NCI-H1092 (cell line): ENCODE results near the gene RIOK2.
"Not testable (repeated sequence)": the region's sequence is repeated elsewhere in the genome, so short reads cannot be mapped to it uniquely, and the experiment has no call there.

Experiments
- DNase-seq: peaks from one replicate; lab custom pipeline; 2025; lab: John Stamatoyannopoulos, UW

The RIOK2 gene

DNA sequence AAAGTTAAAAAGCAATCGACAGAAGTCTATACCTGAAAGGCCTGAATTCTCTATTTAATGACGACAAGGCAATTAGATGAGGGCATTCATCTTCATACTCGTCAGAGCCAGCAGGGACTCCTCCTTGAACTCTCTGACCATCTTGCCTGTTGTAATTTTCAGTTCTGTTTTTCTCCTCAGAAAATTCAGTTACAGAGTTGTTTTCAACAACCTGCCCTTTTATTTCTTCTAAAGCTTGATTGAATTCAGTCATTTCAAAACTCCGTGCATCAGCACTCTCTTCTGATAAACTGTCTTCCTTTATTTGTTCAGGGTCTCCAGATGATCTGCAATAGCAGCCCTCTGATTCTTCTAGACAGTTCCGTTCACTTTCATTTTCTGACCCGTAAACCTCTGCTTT lies 15.6 kb downstream of the RIOK2 start:
- no peak for DNase-seq

DNA sequence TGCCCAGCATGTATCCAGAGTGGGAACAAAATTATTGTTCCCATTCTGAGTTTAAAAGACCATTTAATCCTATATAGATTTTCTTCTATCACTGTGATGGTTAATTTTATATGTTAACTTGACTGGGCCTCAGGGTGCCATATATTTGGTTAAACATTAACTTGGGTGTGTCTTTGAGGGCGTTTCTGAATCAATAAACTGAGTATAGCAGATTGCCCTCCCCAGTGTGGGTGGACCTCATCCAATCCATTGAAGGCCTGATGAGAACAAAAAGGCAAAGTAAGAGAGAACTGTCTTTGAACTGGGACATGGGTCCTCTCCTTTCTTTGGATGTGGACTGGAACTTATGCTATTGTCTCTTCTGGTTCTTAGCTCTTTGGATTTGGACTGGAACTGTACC lies 17.3 kb downstream of the RIOK2 start:
- DNase-seq: no peak

DNA sequence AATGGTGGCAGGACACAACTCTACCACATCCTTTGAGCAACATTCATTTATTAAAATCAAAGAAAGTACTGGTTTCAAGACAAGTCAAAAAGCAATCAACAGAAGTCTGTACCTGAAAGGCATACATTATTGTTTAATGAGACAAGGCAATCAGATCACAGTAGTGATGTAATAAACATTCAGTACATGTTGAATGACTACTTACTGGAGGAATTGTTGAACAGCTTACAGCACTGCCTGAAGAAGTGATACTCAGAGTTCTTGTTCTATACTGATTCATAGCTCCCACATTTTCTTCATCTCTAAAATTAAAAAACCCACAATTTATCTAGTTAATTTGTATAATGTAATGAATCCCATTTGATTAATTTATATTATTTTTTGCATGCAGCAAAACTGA lies 18.2 kb downstream of the RIOK2 start:
- DNase-seq: no peak

DNA sequence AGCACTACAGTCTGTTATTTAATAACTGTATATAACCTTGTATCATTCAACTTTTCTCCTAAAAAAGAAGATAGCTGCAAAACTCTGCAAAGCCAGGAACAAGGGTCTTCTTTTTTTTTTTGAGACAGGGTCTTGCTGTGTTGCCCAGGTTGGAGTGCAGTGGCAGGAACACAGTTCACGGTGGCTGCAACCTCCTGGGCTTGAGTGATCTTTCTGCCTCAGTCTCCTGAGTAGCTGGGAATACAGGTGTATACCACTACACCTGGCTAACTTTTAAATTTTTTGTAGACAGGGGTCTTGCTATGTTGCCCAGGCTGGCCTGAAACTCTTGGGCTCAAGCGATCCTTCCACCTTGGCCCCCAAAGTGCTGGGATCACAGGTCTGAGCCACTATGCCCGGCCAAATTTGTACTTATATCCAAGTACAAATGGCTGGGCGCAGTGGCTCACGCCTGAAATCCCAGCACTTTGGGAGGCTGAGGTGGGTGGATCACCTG lies 19.2 kb downstream of the RIOK2 start:
- no peak for DNase-seq

DNA sequence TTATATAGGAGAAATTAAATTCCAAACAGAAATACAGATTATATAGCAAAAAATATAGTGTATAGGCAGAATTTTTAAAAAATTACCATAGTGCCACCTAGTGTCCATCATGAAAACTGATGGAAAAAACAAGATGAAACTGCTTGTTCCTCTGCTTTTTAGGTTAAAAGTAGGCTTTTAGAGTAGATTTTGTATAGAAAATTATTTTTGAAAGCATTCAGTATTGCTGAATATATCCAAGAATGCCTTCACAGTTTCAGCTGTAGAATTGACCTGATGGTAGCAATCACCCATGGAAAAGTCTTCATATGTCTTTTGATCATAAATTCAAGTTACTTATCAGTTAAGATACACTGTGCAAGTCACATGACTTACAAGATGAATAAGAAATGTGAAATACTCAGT lies 19.7 kb downstream of the RIOK2 start:
- DNase-seq: no peak

DNA sequence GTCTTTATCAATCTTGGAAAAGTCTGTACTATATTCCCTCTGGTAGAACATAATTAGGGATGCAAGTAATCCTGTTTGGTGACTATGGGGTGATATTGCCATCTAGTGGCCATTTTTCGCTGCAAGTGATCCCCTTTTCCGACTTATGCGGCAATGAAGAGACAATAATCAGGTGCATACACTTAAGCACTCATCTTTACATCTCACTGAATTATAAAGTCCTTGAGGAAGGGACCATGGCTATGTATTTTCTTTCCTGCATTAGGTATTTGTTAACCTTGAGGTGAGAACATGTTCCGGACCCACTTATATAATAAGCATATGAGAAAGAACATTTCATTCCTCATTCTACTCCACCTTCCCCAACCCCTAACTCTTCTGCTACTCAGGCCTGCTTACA lies 21.0 kb downstream of the RIOK2 start:
- DNase-seq: peak; percentile 27

DNA sequence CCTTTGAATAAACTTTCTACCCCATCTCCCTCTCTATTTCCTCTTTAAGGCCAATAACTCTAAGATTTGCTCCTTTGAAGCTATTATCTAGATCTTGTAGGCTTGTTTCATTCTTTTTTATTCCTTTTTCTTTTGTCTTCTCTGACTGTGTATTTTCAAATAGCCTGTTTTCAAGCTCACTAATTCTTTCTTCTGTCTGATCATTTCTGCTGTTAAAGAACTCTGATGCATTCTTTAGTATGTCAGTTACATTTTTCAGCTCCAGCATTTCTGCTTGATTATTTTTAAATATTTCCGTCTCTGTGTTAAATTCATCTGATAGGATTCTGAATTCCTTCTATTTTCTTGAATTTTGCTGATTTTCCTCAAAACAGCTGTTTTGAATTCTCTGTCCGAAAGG lies 25.4 kb downstream of the RIOK2 start:
- no peak for DNase-seq

DNA sequence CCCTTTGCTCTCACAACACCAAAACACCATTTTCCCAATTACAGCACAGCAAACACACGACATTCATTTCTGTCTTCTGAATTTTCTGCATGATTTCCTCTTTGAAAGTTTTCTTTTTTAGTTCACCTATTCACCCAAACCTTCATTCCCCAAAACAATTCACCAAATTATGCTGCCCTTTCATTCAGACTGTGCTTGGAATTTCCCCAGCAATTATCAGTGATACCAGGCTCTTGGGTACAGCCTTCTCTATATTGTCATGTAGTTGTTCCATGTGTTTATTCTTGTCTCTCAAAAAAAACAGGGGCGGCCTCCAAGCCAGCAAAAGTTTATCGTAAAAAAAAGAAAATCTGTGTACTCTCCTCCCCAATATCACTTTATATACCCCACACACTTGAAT lies 31.7 kb downstream of the RIOK2 start:
- DNase-seq: no peak

DNA sequence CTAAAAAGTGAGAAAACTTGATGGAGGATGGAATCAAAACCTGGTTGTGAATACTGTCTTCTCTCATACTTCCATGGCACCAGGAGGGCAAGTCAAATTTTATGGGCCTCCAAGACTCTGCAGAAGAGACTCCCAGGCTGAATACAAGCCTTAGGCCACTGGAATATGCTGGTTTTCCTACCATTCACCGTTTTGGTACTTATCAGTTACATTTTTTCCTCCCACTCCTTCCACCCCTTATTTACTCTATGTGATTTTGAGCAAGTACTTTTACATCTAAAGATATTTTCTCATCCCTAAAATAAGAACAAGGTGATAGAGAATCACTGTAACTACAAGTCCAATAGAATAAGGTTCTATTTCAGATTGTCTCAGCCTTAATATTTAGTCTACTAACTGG lies 32.6 kb downstream of the RIOK2 start:
- DNase-seq: no peak

DNA sequence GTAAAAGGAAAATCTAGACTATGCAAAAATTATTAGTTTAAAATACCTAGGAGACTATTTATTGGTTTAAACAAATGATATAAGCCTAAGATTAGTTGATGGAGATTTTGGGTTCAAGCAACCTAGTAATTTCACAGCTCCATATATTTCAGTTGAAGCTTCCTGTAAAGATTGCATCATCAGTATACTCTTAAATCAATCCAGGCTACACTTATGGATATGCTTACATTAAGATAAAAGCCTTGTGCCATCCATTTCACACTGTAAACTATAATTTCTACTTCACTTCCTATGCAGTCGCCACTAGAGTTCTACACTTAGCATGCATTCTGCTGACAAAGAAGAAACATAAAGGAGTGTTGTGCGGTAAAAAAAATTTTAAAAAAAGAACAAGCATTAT lies 33.3 kb downstream of the RIOK2 start:
- no peak for DNase-seq

DNA sequence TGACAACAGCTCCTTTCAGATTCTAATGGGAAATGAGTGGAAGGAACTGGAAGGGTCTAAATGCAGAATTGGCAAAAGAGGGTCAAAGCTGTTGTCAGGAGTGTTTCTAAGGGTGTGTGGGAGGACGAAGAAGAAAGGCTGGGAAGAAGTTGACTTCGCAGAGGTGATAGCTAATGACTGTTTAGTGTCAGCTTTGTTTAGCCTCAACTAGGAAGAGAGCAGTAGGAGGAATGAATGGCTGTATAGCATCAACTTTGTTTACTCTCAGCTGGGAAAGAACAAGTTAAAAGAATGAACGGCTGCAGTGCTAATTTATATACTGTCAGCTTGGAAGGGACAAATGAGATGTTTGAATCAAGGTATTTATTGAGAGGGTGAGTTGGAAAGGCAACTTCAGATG lies 34.8 kb downstream of the RIOK2 start:
- DNase-seq: no peak

DNA sequence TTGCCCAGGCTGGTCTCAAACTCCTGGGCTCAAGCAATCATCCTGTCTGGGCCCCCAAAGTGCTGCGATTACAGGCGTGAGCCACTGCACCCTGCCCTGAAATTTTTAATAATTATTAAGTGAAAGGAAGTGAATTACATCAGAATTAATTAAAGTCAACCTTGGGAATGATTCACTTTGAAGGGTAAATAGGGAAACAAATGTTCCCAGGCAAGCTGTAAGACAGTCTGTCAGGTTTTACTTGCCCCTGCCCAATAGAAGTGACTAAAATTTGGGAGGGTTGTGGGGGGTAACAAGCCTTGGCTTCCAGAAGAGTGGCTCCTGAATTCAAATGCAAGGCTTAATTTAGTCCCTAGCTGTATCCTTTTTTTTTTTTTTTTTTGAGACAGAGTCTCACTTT lies 39.3 kb downstream of the RIOK2 start:
- no peak for DNase-seq

DNA sequence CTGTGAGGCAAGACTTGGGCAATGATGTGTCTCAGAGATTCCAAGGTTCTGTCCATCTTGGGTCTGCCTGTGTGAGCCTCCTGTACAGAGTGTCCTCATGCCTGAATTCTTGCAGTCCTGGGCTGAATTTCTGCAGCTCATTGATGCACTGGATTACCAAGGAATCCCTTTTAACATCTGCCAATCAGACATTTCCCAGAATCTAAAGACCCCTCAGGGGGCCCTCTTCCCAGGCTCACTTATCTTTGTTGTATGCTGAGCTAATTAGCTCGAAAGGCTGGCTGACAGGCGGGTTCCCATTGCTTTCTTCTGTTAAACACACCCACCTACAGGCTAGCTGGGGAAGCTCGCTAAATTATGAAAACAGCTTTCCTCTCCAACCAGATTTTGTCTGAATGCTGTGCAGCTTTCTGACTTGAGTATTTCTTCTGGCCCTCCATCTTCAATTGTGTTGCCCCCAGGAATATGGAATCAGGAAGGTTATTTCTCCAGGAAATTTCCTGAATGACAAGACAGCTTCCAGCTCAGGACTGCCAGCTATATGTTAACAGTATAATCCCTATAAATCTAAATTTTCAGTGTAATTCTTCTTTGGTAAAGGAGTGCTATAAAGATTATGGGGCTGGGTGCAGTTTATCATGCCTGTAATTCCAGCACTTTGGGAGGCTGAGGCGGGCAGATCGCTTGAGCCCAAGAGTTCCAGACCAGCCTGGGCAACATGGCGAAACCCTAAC lies 40.4 kb downstream of the RIOK2 start, which contains the start of gene LIX1:
TSS of gene LIX1 (minus strand) at position 91 of the 734 bp plus-strand sequence. CDS start at position 56, 35 bp downstream.
- DNase-seq: peak; percentile 5

DNA sequence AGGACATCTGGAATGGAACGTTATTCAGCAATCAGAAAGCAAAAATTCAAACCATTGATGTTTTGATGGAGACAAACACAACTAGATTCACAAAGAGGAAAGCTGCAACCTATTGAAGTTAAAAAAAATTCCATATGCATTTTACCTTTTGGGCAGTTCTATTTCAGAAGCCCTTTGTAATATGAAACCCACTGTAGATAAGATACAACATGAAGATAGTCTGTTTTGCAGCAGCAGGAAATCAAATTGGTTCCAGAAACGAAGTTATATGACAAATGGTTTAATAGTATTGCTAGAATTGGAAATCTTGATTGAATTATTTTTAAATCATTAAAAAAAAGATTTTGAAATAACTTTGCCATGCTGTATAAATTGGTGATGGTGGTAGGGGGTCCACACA lies 41.5 kb downstream of the RIOK2 start:
- no peak for DNase-seq

DNA sequence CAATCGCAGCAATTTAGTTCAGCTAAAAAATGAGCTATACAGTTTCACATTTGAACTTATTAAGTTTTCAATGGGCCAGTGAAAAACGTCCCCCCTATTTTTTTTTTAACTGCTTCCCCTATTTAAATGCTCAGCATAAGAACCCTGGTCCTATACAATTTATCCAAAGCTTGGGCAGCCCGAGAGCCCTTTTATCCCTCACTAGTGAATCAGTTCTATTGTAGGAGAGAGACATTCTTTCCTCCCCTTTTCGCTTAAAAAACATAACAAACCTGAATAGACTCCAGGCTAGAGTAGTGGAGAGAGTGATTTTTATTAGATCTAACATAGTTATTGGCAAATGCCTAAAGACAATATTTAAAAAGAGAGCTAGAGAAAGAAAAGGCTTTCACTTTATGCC lies 42.0 kb downstream of the RIOK2 start:
- DNase-seq: no peak

DNA sequence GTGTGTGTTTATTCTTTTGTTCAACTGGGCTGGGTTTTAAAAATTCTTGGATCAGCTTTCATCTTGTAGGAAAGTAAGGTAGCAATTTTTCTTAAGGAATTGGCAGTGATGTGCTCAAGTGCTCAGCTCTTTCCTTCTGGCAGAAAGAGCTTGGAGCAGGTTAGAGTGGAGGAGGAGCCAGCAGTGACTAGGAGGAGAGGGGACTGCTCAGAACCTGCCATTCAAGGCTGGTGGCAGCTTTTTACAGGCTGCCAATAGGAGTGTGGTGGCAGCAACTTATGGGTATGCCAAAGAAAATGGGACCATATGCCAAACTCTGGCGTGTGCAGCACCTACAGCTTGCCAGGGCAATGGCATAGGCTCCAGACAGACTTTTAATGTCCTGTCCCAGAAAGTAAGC lies 42.8 kb downstream of the RIOK2 start:
- not testable (repeated sequence) for DNase-seq

DNA sequence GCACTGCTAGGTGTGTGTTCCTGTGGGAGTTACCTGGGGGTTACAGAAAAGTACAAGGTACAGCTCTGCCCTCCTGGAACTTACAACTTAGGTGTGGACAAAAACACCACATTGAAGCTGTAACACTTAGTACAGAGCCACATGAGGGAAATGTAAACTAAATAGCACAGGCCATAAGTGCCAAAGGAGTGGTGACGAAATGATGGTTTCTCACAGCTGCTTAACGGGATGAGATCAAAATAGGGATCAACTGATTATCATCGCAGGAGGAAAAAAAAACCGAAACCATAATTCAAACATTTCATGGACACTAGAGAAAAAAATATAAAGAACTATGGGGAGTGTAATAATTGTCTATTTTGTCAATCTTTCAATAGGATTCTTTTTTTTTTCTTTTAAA lies 46.6 kb downstream of the RIOK2 start:
- no peak for DNase-seq

DNA sequence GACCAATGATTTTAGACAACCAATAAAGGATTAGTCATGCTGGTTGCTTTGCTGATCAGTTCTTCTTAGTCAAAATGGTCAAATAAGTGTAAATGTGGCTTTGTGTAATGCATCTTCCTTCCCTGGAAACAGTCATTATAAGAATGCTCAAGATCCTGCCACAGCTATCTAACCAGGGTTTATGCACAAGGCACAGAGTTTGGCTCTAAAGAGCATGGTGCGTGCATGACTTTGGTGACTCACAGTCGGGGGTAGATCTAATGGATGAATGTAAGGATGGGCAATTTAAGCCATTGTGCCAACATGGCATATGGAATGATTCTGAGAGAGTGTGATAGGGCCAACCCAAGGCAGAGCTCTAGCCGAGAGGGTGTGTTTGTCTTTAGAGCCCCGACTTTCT lies 47.2 kb downstream of the RIOK2 start:
- DNase-seq: no peak

DNA sequence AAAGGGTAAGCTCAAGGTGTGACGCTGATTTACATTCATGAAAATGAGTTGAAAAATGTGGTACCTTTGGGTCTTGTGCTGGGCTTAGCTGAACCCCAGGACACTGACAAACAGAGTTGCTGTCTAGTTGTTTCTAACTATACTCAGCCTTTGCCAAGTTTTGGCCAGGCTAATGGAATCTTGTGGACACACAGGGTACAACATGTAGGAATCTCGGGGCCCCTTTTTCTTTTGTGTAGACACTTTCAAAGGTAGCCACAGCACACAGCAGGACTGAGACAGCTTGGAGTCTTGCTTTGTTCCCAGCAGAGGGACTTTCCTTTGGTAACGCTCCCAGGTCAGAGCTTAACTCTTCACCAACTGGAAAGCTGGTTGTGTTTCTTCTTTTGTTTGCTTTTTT lies 48.4 kb downstream of the RIOK2 start:
- DNase-seq: no peak

DNA sequence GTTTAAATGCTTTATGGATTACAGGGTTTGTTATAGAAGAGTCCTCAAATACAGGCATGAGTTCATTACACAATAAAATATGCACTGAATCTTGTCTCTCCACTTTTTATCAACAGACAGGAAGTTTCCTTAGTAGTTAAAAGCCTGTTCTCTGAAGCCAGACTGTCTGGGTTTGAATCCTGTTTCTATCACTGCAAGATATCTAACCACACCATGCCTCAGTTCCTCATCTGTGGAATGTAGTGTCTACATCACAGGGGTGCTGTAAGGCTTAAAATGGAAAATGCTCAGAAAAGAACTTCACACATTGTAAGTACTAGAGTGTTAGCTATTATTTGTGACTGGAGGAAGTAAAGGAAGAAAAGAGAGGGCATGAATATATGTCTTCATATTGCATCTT lies 49.9 kb downstream of the RIOK2 start:
- no peak for DNase-seq

DNA sequence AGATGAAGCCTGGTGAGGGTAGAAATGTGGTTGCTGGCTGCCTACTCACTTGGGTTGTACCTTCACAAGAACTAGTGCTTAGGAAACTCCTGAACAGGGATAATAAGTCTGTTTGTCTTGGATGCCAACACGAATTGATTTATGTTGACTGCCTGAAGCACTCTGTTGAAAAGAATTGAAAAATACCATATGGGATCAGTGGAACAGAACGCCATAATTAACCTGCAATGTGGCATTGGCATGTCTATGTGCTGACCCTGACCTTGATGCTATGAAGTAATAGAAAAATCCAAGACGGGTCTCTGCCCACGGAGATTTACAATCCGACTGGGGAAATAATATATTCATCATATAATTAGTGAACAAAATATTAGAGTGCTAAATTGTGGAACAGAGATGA lies 51.1 kb downstream of the RIOK2 start:
- DNase-seq: no peak

DNA sequence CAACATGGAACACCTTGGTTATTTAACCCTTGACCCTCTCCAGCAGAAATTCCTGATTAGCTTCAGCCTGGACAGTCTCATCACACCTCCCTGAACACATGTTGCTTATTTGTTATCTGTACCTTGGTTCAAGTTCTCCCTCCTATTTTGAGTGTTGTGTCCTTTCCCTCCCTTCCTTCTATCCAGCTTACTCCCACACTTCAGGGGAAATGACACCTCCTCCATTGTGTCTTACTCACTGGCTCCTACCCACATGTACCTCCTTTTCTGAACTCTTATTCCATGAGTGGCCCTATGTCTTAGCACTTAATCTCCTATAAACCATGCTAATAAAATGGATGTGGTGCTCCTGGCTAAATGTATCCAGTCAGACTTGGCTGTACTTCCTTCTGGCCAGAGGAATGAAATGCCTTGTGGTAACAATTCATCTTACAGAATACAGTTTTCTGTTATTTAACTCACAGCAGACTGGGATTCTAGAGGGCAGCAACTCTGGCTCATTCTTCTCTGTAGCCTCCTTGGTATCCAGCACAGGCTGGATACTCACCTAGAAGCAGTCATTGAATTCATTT lies 51.8 kb downstream of the RIOK2 start:
- DNase-seq: no peak

DNA sequence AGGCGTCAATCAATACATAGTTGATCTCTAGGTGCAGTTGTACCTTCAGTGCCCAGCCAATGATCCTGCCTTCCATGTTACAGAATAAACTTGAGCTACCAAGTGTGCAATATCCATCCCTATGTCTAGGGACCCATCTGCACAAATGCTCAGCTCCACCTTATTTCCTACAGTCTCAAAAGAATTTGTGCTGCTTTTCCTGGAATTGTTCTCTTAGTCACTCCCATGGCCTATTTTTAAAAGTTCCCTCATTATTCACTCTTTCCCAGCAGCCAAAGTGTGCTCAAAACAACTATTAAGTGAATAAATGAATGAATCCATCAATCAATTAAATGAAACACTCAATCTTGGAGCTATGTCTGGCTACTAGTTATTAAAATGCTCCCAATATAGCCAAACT lies 55.3 kb downstream of the RIOK2 start:
- DNase-seq: no peak

DNA sequence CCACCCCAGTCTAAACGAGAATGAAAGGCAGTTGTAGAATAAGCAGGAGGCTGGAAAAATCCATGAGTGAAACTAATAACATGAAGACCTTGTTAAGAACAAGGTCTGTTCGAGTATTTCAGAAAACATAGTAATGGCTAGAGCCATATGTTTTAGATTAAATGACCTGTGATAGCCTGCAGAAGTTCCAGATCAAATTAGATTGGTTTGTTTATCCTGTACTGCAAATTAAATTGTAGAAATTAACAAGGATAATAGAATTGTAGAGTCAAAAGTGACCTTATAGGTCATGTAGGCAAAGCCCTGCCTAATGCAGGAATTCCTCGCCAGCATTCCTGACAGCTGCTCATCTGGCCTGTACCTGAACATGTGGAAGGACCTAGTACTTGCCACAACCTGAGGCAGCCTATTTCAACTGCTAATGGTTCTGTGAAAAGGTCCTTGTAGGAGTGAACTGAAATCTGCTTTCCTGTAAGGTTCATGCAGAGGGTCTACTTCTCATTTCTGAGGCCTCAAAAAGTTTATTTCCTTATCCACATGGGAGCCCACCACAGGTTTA lies 57.8 kb downstream of the RIOK2 start:
- DNase-seq: no peak
